Epithelial cell of esophagus (primary cell): ENCODE data around the gene STK11IP.

Experiments
- DNase-seq: peaks from one replicate; pipeline ENCODE4 v3.0.0; 2010; ENCODE audit warnings: low read depth
- H3K4me3 ChIP-seq: 2 replicates; pipeline ENCODE4 v1.5.1; 2011; ENCODE audit warnings: mild to moderate bottlenecking, low read length, control low read depth
- CTCF ChIP-seq: IDR thresholded peaks from 2 replicates; pipeline ENCODE4 v1.5.1; 2011; ENCODE audit warnings: low read depth, mild to moderate bottlenecking, low read length, control low read depth, inconsistent platforms; ENCODE audit not compliant: insufficient read depth; ENCODE audit errors: missing control alignments

The STK11IP gene

GRCh38 chr2:219553463-219553963, 44.1 kb upstream of the STK11IP start:
- no peak for DNase-seq
- no peak overlapping the region for H3K4me3 ChIP-seq
- no peak for TF ChIP-seq CTCF

GRCh38 chr2:219554350-219554749, 43.3 kb upstream of the STK11IP start:
- no peak overlapping the region for H3K4me3 ChIP-seq
- no peak for DNase-seq
- no peak for TF ChIP-seq CTCF

GRCh38 chr2:219555956-219556355, 41.7 kb upstream of the STK11IP start:
- no peak overlapping the region for H3K4me3 ChIP-seq
- no peak for TF ChIP-seq CTCF
- DNase-seq = no peak

- H3K4me3 ChIP-seq = no peak overlapping the region
- DNase-seq = no peak
- no peak for TF ChIP-seq CTCF
These were observed 41.2 kb upstream of the STK11IP start for GRCh38 chr2:219556413-219556812.

GRCh38 chr2:219557320-219557719, 40.3 kb upstream of the STK11IP start:
- no peak for TF ChIP-seq CTCF
- DNase-seq = no peak
- no peak overlapping the region for H3K4me3 ChIP-seq

- DNase-seq = no peak
These were observed 39.6 kb upstream of the STK11IP start for GRCh38 chr2:219557791-219558785.

More at GRCh38 chr2:219557791-219558785, 39.6 kb upstream of the STK11IP start:
- H3K4me3 ChIP-seq = no peak overlapping the region
- TF ChIP-seq CTCF = no peak
